ENCODE measurements around the gene CDC42EP5. TPM values are rescaled to one million over a fixed set of nuclear protein-coding genes. Genes with fewer than 3 reads are reported as not detected.

Gene CDC42EP5
- total RNA-seq, 1 experiment from 2014 or later: 11.5 TPM

GRCh38 chr19:54489341-54489740 is 16.2 kb upstream of the CDC42EP5 start:
- H3K27me3 Mint-ChIP-seq (ENCODE audit: low read depth): peaks cover 50% of the 10 kb centered on the region
- no peak overlapping the region for H3K27ac Mint-ChIP-seq
- H3K36me3 Mint-ChIP-seq: peaks cover 19% of the 10 kb centered on the region
- DNase-seq (ENCODE audit: low spot score): no peak
- CTCF ChIA-PET: no interaction called here
- ATAC-seq: no peak
- no peaks in the 10 kb centered on the region for H3K4me1 Mint-ChIP-seq
- H3K9me3 Mint-ChIP-seq: peaks cover 28% of the 10 kb centered on the region
- H3K4me3 Mint-ChIP-seq: no peak overlapping the region
- TF ChIP-seq CBFB (CRISPR knock-in tag; IDR thresholded peaks at IDR 0.05; ENCODE audit: low read depth) (no peak), PRRX2 (CRISPR knock-in tag; IDR thresholded peaks at IDR 0.05) (no peak), ZNF281 (CRISPR knock-in tag; IDR thresholded peaks at IDR 0.05) (no peak), E2F4 (CRISPR knock-in tag; IDR thresholded peaks at IDR 0.05; ENCODE audit: borderline replicate concordance, low read depth) (no peak), ATF1 (CRISPR knock-in tag; IDR thresholded peaks at IDR 0.05) (no peak), NR3C1 (CRISPR knock-in tag; conservative IDR thresholded peaks at IDR 0.05; ENCODE audit: low read depth) (no peak), PRDM15 (CRISPR knock-in tag; IDR thresholded peaks at IDR 0.05) (no peak), TEAD1 (CRISPR knock-in tag; IDR thresholded peaks at IDR 0.05) (no peak), JAZF1 (CRISPR knock-in tag; IDR thresholded peaks at IDR 0.05) (no peak), CTCF (IDR thresholded peaks at IDR 0.05) (no peak)
- POLR2A ChIA-PET: no interaction called here

GRCh38 chr19:54485851-54486250 is 12.8 kb upstream of the CDC42EP5 start:
- ATAC-seq (no peak), DNase-seq (ENCODE audit: low spot score) (no peak)
- Mint-ChIP-seq H3K36me3 (no peaks in the 10 kb centered on the region), H3K4me1 (peaks cover 5% of the 10 kb centered on the region), H3K9me3 (peaks cover 5% of the 10 kb centered on the region; the same call in 1 of the 2 replicates), H3K4me3 (no peak overlapping the region), H3K27me3 (ENCODE audit: low read depth) (peaks cover 29% of the 10 kb centered on the region), H3K27ac (no peak overlapping the region)
- ChIA-PET POLR2A (no interaction called here), CTCF (no interaction called here)
- no peak for TF ChIP-seq ZNF671 (CRISPR knock-in tag; IDR thresholded peaks at IDR 0.05)
- TF ChIP-seq SOX15 (CRISPR knock-in tag; IDR thresholded peaks at IDR 0.05): no peak
- TF ChIP-seq ZNF416 (CRISPR knock-in tag; IDR thresholded peaks at IDR 0.05): no peak
- TF ChIP-seq GRHL2 (CRISPR knock-in tag; IDR thresholded peaks at IDR 0.05; ENCODE audit: insufficient replicate concordance, severe bottlenecking): no peak
- no peak for TF ChIP-seq TCF7 (CRISPR knock-in tag; IDR thresholded peaks at IDR 0.05; ENCODE audit: low read depth)
- no peak for TF ChIP-seq SMAD3 (CRISPR knock-in tag; IDR thresholded peaks at IDR 0.05; ENCODE audit: borderline replicate concordance)
- TF ChIP-seq JAZF1 (CRISPR knock-in tag; IDR thresholded peaks at IDR 0.05): no peak
- TF ChIP-seq PRRX2 (CRISPR knock-in tag; IDR thresholded peaks at IDR 0.05): no peak
- TF ChIP-seq ATF6 (CRISPR knock-in tag; IDR thresholded peaks at IDR 0.05): no peak
- TF ChIP-seq MAX (CRISPR knock-in tag; IDR thresholded peaks at IDR 0.05): no peak
- TF ChIP-seq ARID4B (CRISPR knock-in tag; IDR thresholded peaks at IDR 0.05; ENCODE audit: borderline replicate concordance): no peak
- TF ChIP-seq ELF4 (CRISPR knock-in tag; IDR thresholded peaks at IDR 0.05; ENCODE audit: low read depth): no peak
